ENCODE data around the gene PSME2. TPM values are rescaled to one million over a fixed set of nuclear protein-coding genes. Genes with fewer than 3 reads are reported as not detected.

Gene PSME2
- total RNA-seq, 4 donors from 2014 or later = 59.5 to 69.8 (median 68.5) TPM

GRCh38 chr14:24098927-24099813 lies 47.2 kb downstream of the PSME2 start:
- DNase-seq = no peak
- Histone ChIP-seq H3K4me1 (peaks cover 0 to 12% (median 6%) of the 10 kb centered on the region in 4 donors), H3K27ac (no peak overlapping the region), H3K27me3 (no peaks in the 10 kb centered on the region), H3K4me3 (no peak overlapping the region), H3K9me3 (no peaks in the 10 kb centered on the region), H3K36me3 (peaks cover 0 to 9% (median 0%) of the 10 kb centered on the region in 4 donors)
- TF ChIP-seq POLR2A (IDR thresholded peaks at IDR 0.05) (no peak), POLR2AphosphoS5 (IDR thresholded peaks at IDR 0.05) (no peak), EP300 (IDR thresholded peaks at IDR 0.05; ENCODE audit: low read depth) (no peak), CTCF (IDR thresholded peaks at IDR 0.05) (no peak)
- in situ Hi-C loops (cut with MboI; ENCODE audit: low pct_ligation_motif_present in 1 of 4, low pct_unique_long_range_greater_than_20kb in 1 of 4, low sequenced_read_pairs in 3 of 4) (no loop called here), intact Hi-C loops (cut with DNase I; ENCODE audit: low total_unique reads) (loop anchor here (10.0 kb wide), 1 partner anchor 84 kb away; no protein-coding TSS in a partner anchor)
- 76% methylated on average over 11 of the region's 17 CpGs; no CpG with 5 or more reads in 1 of the 2 donors for WGBS, 2 donors (ENCODE audit: low coverage in 1 of 2)

- Histone ChIP-seq H3K27ac (no peak overlapping the region), H3K27me3 (no peaks in the 10 kb centered on the region), H3K4me1 (peaks cover 3 to 17% (median 11%) of the 10 kb centered on the region in 4 donors), H3K4me3 (no peak overlapping the region), H3K36me3 (peaks cover 0 to 3% (median 0%) of the 10 kb centered on the region in 4 donors), H3K9me3 (no peaks in the 10 kb centered on the region)
- WGBS, 2 donors (ENCODE audit: low coverage in 1 of 2) = 92 to 97% methylated on average over 6 to 15 of the region's 16 CpGs
- DNase-seq = no peak
- intact Hi-C loops (cut with DNase I; ENCODE audit: low total_unique reads) = loop anchor here (10.0 kb wide), 1 partner anchor 84 kb away; no protein-coding TSS in a partner anchor
- in situ Hi-C loops (cut with MboI; ENCODE audit: low pct_ligation_motif_present in 1 of 4, low pct_unique_long_range_greater_than_20kb in 1 of 4, low sequenced_read_pairs in 3 of 4) = no loop called here
- no peak for TF ChIP-seq CTCF (IDR thresholded peaks at IDR 0.05)
- no peak for TF ChIP-seq POLR2A (IDR thresholded peaks at IDR 0.05)
- no peak for TF ChIP-seq POLR2AphosphoS5 (IDR thresholded peaks at IDR 0.05)
- no peak for TF ChIP-seq EP300 (IDR thresholded peaks at IDR 0.05; ENCODE audit: low read depth)
Observed at GRCh38 chr14:24098229-24098926, 48.0 kb downstream of the PSME2 start.

- in situ Hi-C loops (cut with MboI; ENCODE audit: low pct_ligation_motif_present in 1 of 4, low pct_unique_long_range_greater_than_20kb in 1 of 4, low sequenced_read_pairs in 3 of 4) (no loop called here), intact Hi-C loops (cut with DNase I; ENCODE audit: low total_unique reads) (loop anchor here (10.0 kb wide), 1 partner anchor 82 kb away; no protein-coding TSS in a partner anchor)
- H3K36me3 ChIP-seq = no peaks in the 10 kb centered on the region
- H3K4me3 ChIP-seq = no peak overlapping the region
- H3K9me3 ChIP-seq = no peaks in the 10 kb centered on the region
- peaks cover 4 to 33% (median 19%) of the 10 kb centered on the region in 4 donors for H3K4me1 ChIP-seq
- H3K27ac ChIP-seq = no peak overlapping the region
- 91% methylated on average over 8 of the region's 8 CpGs; no CpG with 5 or more reads in 1 of the 2 donors for WGBS, 2 donors (ENCODE audit: low coverage in 1 of 2)
- no peak for DNase-seq
- TF ChIP-seq POLR2AphosphoS5 (IDR thresholded peaks at IDR 0.05) = no peak
- TF ChIP-seq EP300 (IDR thresholded peaks at IDR 0.05; ENCODE audit: low read depth) = no peak
- TF ChIP-seq CTCF (IDR thresholded peaks at IDR 0.05) = no peak
- no peak for TF ChIP-seq POLR2A (IDR thresholded peaks at IDR 0.05)
- H3K27me3 ChIP-seq = no peaks in the 10 kb centered on the region
Observed at GRCh38 chr14:24096545-24097181, 49.7 kb downstream of the PSME2 start.

All from transverse colon (tissue), 4 donors.